Kasumi-1 (cell line): ENCODE data around the gene PAOX.

Experiments used
- DNase-seq, 2 experiments: peaks; one replicate each; lab custom pipeline; 2025; lab: John Stamatoyannopoulos, UW

The PAOX gene

GRCh38 chr10:133439517-133440461 lies 60.7 kb downstream of the PAOX start:
- no peak for DNase-seq

GRCh38 chr10:133440633-133441285 lies 61.7 kb downstream of the PAOX start:
- no peak for DNase-seq
